ENCODE measurements around the gene RCAN3. TPM values are rescaled to one million over a fixed set of nuclear protein-coding genes. Genes with fewer than 3 reads are reported as not detected.

Gene RCAN3
- total and polyA plus RNA-seq, 10 of the 15 experiments (the other 5 are each of a cell fraction or from before 2014, with no cell fraction given), result 0.02 to 0.46 (median 0.06) TPM; not detected in 3

GRCh38 chr1:24535778-24536177, 33.1 kb downstream of the RCAN3 start (continued):
- TF ChIP-seq FOXK2 (IDR thresholded peaks at IDR 0.05) (no peak), ASH2L (IDR thresholded peaks at IDR 0.05; ENCODE audit: borderline replicate concordance, low read depth) (no peak), CBFB (IDR thresholded peaks at IDR 0.05; ENCODE audit: low read depth) (no peak)

- no peak overlapping the region for H2AFZ ChIP-seq (ENCODE audit: control insufficient read depth, low read depth, low read length)
- no peaks in the 10 kb centered on the region for H3K79me2 ChIP-seq (ENCODE audit: control insufficient read depth, insufficient read depth, low read length)
- peaks cover 1 to 7% of the 10 kb centered on the region in 2 experiments; a peak in 3 of 4 replicates for H3K27me3 ChIP-seq (replicated peaks in 1 of 2; ENCODE audit: control insufficient read depth in 2 of 2, insufficient read depth in 2 of 2, low read length in 1 of 2)
- no peak overlapping the region for H3K4me3 ChIP-seq
- SMC1A ChIA-PET (ENCODE audit: uncharacterized antibody, unreplicated experiment), result interaction anchor here (0.7 to 1.7 kb wide), 6 partner anchors 9 to 1293 kb away, joined by 3 to 4 read pairs (median 3); partner anchors contain the start of gene NIPAL3
- H3K9me3 ChIP-seq (replicated peaks; ENCODE audit: control insufficient read depth, insufficient read depth, low read length), result no peaks in the 10 kb centered on the region; the same call in 2 of the 3 replicates
- no peak overlapping the region for H3K27ac ChIP-seq (ENCODE audit: control insufficient read depth, insufficient read depth)
- no peak overlapping the region for H3K9ac ChIP-seq (ENCODE audit: control insufficient read depth, insufficient read depth, low read length)
- peak; percentile 94 for FAIRE-seq
- H3K4me2 ChIP-seq (ENCODE audit: control insufficient read depth, insufficient read depth), result peak overlapping the region; percentile 51
- POLR2A ChIA-PET, result interaction anchor here (0.5 kb wide), 1 partner anchor 211 kb away, joined by 4 read pairs; no protein-coding TSS in a partner anchor
- no peaks in the 10 kb centered on the region for H3K36me3 ChIP-seq (ENCODE audit: control insufficient read depth in 2 of 2, insufficient read depth in 2 of 2, low read length in 1 of 2)
- intact Hi-C loops (cut with micrococcal nuclease; ENCODE audit: unreplicated experiment), result no loop called here
- in situ Hi-C loops (cut with MboI), result no loop called here
- RAD21 ChIA-PET (ENCODE audit: unreplicated experiment), result interaction anchor here (0.9 to 2.2 kb wide), 5 partner anchors 106 to 145 kb away, joined by 3 to 9 read pairs (median 3); partner anchors contain the start of gene NIPAL3
- no peaks in the 10 kb centered on the region for H4K20me1 ChIP-seq (ENCODE audit: control insufficient read depth, insufficient read depth)
- CTCF ChIA-PET, result interaction anchor here (1.1 to 3.7 kb wide), 5 partner anchors 10 to 300 kb away, joined by 3 to 22 read pairs (median 5); partner anchors contain the start of gene NIPAL3
- DNase-seq (ENCODE audit: low read depth, low spot score), result peak; percentile 82
- 2% methylated on average over 7 of the region's 7 CpGs for WGBS (ENCODE audit: insufficient coverage, insufficient replicate concordance, low lambda C conversion rate, missing lambda C conversion rate)
- BruUV-seq (replicated peaks), result no TSS peak
- ATAC-seq, result peak; percentile 92
- H3K4me1 ChIP-seq (ENCODE audit: control insufficient read depth, insufficient read depth, low read length), result peaks cover 18% of the 10 kb centered on the region
- TF ChIP-seq ZNF24 (IDR thresholded peaks at IDR 0.05) (0 out of 2 replicates have a peak, but pooled peaks have one; percentile 8), KDM1A (IDR thresholded peaks at IDR 0.05; ENCODE audit: borderline replicate concordance) (no peak), RCOR1 (conservative IDR thresholded peaks at IDR 0.05; ENCODE audit: low read depth, low read length) (0 out of 2 replicates have a peak, but pooled peaks have one; percentile 71), REST (IDR thresholded peaks at IDR 0.05; ENCODE audit: low read depth, low read length) (no peak), MEF2A (IDR thresholded peaks at IDR 0.05; ENCODE audit: insufficient read depth, low read depth, low read length) (no peak), HDAC6 (IDR thresholded peaks at IDR 0.05; ENCODE audit: unreplicated experiment) (no peak), RAD21 (IDR thresholded peaks at IDR 0.05; ENCODE audit: insufficient read depth, low read depth, low read length) (no peak), EED (IDR thresholded peaks at IDR 0.05; ENCODE audit: low read depth) (peak; percentile 58; the same call in 1 of the 2 replicates), SIN3A (IDR thresholded peaks at IDR 0.05; ENCODE audit: low read depth, low read length) (no peak), ATF7 (IDR thresholded peaks at IDR 0.05; ENCODE audit: low read depth) (peak; percentile 67), KAT2A (conservative IDR thresholded peaks at IDR 0.05; ENCODE audit: control insufficient read depth, low read depth, low read length) (no peak), ZNF217 (IDR thresholded peaks at IDR 0.05) (peak; percentile 99), CTCF (IDR thresholded peaks at IDR 0.05 in 2 of 3, conservative IDR thresholded peaks at IDR 0.05 in 1 of 3; ENCODE audit: control insufficient read depth in 2 of 3, extremely low read depth in 1 of 3, insufficient read depth in 1 of 3, low read depth in 3 of 3, low read length in 3 of 3) (no peak), NR2C1 (IDR thresholded peaks at IDR 0.05) (no peak), BMI1 (IDR thresholded peaks at IDR 0.05; ENCODE audit: borderline replicate concordance) (no peak)
These were observed 33.8 kb downstream of the RCAN3 start for GRCh38 chr1:24536391-24536840.

All from GM12878 (cell line).